ENCODE results near the gene LDB2.

DNA sequence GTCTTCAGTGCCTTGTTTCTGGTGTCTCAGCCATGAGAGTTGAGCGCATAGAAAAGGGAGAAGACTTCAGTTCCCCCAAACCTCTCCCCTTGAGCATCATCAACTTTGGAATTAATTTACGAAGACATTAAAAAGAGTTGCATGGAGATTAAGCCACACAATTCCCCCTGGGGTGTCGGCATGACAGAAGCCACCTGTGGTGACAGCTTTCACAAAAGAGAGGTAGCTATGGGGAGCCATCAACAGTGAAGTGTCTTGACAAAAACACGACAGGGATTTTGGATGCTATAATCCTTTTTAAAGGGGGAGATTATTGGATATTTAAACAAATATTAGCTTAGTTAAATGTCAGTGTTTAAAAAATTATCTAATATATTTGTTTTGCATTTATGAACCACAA, 307.6 kb downstream of the LDB2 start:
- no peak for TF ChIP-seq CTCF (IDR thresholded peaks at IDR 0.05)
- TF ChIP-seq, protein P1, sequence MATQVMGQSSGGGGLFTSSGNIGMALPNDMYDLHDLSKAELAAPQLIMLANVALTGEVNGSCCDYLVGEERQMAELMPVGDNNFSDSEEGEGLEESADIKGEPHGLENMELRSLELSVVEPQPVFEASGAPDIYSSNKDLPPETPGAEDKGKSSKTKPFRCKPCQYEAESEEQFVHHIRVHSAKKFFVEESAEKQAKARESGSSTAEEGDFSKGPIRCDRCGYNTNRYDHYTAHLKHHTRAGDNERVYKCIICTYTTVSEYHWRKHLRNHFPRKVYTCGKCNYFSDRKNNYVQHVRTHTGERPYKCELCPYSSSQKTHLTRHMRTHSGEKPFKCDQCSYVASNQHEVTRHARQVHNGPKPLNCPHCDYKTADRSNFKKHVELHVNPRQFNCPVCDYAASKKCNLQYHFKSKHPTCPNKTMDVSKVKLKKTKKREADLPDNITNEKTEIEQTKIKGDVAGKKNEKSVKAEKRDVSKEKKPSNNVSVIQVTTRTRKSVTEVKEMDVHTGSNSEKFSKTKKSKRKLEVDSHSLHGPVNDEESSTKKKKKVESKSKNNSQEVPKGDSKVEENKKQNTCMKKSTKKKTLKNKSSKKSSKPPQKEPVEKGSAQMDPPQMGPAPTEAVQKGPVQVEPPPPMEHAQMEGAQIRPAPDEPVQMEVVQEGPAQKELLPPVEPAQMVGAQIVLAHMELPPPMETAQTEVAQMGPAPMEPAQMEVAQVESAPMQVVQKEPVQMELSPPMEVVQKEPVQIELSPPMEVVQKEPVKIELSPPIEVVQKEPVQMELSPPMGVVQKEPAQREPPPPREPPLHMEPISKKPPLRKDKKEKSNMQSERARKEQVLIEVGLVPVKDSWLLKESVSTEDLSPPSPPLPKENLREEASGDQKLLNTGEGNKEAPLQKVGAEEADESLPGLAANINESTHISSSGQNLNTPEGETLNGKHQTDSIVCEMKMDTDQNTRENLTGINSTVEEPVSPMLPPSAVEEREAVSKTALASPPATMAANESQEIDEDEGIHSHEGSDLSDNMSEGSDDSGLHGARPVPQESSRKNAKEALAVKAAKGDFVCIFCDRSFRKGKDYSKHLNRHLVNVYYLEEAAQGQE (IDR thresholded peaks at IDR 0.05), result no peak
- TF ChIP-seq SMC3 (IDR thresholded peaks at IDR 0.05), result no peak
- no peak for TF ChIP-seq POLR2A (IDR thresholded peaks at IDR 0.05; ENCODE audit: low read length)
- no peak for TF ChIP-seq ZC3H11A (IDR thresholded peaks at IDR 0.05)
- no peak for TF ChIP-seq ESRRA (IDR thresholded peaks at IDR 0.05; ENCODE audit: borderline replicate concordance, low read length)
- TF ChIP-seq HOXA7 (CRISPR knock-in tag; IDR thresholded peaks at IDR 0.05), result no peak
- TF ChIP-seq, protein P2, sequence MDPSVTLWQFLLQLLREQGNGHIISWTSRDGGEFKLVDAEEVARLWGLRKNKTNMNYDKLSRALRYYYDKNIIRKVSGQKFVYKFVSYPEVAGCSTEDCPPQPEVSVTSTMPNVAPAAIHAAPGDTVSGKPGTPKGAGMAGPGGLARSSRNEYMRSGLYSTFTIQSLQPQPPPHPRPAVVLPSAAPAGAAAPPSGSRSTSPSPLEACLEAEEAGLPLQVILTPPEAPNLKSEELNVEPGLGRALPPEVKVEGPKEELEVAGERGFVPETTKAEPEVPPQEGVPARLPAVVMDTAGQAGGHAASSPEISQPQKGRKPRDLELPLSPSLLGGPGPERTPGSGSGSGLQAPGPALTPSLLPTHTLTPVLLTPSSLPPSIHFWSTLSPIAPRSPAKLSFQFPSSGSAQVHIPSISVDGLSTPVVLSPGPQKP (IDR thresholded peaks at IDR 0.05; ENCODE audit: low read depth, low read length), result no peak
- no peak for TF ChIP-seq HEYL (CRISPR knock-in tag; IDR thresholded peaks at IDR 0.05)
- TF ChIP-seq EP300 (IDR thresholded peaks at IDR 0.05), result no peak
- TF ChIP-seq RFX5 (IDR thresholded peaks at IDR 0.05), result no peak
- no peak for TF ChIP-seq RAD21 (conservative IDR thresholded peaks at IDR 0.05 in 1 of 2, IDR thresholded peaks at IDR 0.05 in 1 of 2)

Data from A549 (cell line).